ENCODE results near the gene SLMAP.

The SLMAP gene

DNA sequence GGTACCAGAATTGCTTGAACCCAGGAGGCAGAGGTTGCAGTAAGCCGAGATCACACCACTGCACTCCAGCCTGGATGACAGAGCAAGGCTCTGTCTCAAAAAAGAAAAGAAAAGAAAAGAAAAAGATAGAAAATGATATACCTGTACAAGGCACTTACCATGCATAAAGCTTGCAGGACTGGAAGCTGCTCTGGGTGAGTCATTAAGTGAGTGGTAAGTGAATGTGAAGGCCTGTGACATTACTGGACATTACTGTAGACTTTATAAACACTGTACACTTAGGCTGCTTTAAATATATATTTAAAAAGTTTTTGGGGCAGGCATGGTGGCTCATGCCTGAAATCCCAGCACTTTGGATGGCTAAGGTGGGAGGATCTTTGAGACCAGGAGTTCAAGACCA lies 99.2 kb downstream of the SLMAP start:
- no peak for TF ChIP-seq CEBPB (IDR thresholded peaks at IDR 0.05)
- no peak for TF ChIP-seq EGR1 (IDR thresholded peaks at IDR 0.05)
- TF ChIP-seq TAF1 (IDR thresholded peaks at IDR 0.05; ENCODE audit: low read depth) = no peak
- no peak for TF ChIP-seq NFIC (IDR thresholded peaks at IDR 0.05)
- no peak for TF ChIP-seq TCF12 (IDR thresholded peaks at IDR 0.05; ENCODE audit: low read depth)
- TF ChIP-seq RAD21 (IDR thresholded peaks at IDR 0.05; ENCODE audit: low read depth) = no peak
- TF ChIP-seq TEAD4 (IDR thresholded peaks at IDR 0.05) = no peak
- no peak for TF ChIP-seq YY1 (IDR thresholded peaks at IDR 0.05; ENCODE audit: low read depth)
- TF ChIP-seq, protein P1, sequence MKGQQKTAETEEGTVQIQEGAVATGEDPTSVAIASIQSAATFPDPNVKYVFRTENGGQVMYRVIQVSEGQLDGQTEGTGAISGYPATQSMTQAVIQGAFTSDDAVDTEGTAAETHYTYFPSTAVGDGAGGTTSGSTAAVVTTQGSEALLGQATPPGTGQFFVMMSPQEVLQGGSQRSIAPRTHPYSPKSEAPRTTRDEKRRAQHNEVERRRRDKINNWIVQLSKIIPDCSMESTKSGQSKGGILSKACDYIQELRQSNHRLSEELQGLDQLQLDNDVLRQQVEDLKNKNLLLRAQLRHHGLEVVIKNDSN (IDR thresholded peaks at IDR 0.05) = no peak
- TF ChIP-seq CREB1 (IDR thresholded peaks at IDR 0.05; ENCODE audit: low read depth) = no peak
- TF ChIP-seq, protein P2, sequence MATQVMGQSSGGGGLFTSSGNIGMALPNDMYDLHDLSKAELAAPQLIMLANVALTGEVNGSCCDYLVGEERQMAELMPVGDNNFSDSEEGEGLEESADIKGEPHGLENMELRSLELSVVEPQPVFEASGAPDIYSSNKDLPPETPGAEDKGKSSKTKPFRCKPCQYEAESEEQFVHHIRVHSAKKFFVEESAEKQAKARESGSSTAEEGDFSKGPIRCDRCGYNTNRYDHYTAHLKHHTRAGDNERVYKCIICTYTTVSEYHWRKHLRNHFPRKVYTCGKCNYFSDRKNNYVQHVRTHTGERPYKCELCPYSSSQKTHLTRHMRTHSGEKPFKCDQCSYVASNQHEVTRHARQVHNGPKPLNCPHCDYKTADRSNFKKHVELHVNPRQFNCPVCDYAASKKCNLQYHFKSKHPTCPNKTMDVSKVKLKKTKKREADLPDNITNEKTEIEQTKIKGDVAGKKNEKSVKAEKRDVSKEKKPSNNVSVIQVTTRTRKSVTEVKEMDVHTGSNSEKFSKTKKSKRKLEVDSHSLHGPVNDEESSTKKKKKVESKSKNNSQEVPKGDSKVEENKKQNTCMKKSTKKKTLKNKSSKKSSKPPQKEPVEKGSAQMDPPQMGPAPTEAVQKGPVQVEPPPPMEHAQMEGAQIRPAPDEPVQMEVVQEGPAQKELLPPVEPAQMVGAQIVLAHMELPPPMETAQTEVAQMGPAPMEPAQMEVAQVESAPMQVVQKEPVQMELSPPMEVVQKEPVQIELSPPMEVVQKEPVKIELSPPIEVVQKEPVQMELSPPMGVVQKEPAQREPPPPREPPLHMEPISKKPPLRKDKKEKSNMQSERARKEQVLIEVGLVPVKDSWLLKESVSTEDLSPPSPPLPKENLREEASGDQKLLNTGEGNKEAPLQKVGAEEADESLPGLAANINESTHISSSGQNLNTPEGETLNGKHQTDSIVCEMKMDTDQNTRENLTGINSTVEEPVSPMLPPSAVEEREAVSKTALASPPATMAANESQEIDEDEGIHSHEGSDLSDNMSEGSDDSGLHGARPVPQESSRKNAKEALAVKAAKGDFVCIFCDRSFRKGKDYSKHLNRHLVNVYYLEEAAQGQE (IDR thresholded peaks at IDR 0.05; ENCODE audit: low read depth) = no peak
- TF ChIP-seq, protein P3, sequence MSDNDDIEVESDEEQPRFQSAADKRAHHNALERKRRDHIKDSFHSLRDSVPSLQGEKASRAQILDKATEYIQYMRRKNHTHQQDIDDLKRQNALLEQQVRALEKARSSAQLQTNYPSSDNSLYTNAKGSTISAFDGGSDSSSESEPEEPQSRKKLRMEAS (IDR thresholded peaks at IDR 0.05) = no peak
- TF ChIP-seq FOXM1 (IDR thresholded peaks at IDR 0.05; ENCODE audit: borderline replicate concordance, low read depth) = no peak
- no peak for TF ChIP-seq ZBTB7A (IDR thresholded peaks at IDR 0.05; ENCODE audit: low read depth)
- TF ChIP-seq EP300 (IDR thresholded peaks at IDR 0.05; ENCODE audit: borderline replicate concordance) = no peak

DNA sequence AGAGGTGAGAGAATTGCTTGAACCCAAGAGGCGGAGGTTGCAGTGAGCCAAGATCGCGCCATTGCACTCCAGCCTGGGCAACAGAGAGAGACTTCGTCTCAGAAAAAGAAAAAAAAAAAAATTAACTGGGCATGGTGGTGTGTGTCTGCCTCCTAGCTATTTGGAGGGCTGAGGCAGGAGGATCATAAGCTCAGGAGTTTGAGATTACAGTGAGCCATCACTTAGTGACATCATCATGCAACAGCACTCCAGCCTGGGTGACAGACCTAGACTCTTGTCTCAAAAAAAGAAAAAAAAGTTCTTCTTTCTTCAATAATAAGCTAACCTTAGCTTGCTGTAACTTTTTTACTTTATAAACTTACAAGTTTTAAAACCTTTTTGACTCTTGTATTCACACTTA lies 99.8 kb downstream of the SLMAP start:
- TF ChIP-seq, protein P1 (IDR thresholded peaks at IDR 0.05) = no peak
- TF ChIP-seq EGR1 (IDR thresholded peaks at IDR 0.05) (no peak), CEBPB (IDR thresholded peaks at IDR 0.05) (no peak), FOXM1 (IDR thresholded peaks at IDR 0.05; ENCODE audit: borderline replicate concordance, low read depth) (no peak), CREB1 (IDR thresholded peaks at IDR 0.05; ENCODE audit: low read depth) (no peak), TCF12 (IDR thresholded peaks at IDR 0.05; ENCODE audit: low read depth) (no peak), EP300 (IDR thresholded peaks at IDR 0.05; ENCODE audit: borderline replicate concordance) (no peak), NFIC (IDR thresholded peaks at IDR 0.05) (no peak), TEAD4 (IDR thresholded peaks at IDR 0.05) (no peak)
- TF ChIP-seq, protein P3 (IDR thresholded peaks at IDR 0.05) = no peak
- TF ChIP-seq, protein P2 (IDR thresholded peaks at IDR 0.05; ENCODE audit: low read depth) = no peak

DNA sequence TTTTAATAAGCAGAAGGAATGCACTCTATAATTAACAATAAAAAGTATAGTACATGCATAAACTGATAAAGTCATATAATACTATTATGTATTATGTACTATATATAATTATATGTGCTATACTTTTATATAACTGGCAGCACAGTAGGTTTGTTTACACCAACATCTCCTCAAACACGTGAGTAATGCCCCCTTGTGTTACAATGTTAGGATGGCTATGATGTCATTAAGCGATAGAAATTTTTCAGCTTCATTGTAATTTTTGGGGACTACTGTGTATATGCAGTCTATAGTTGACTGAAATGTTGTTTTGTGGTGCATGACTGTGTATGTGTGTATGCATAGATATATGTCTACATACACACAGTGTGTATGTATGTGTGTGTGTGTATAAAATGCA lies 100.6 kb downstream of the SLMAP start:
- no peak for TF ChIP-seq NFIC (IDR thresholded peaks at IDR 0.05)
- TF ChIP-seq RAD21 (IDR thresholded peaks at IDR 0.05; ENCODE audit: low read depth) = no peak
- TF ChIP-seq, protein P2 (IDR thresholded peaks at IDR 0.05; ENCODE audit: low read depth) = no peak
- no peak for TF ChIP-seq FOXM1 (IDR thresholded peaks at IDR 0.05; ENCODE audit: borderline replicate concordance, low read depth)
- no peak for TF ChIP-seq ZBTB7A (IDR thresholded peaks at IDR 0.05; ENCODE audit: low read depth)
- TF ChIP-seq YY1 (IDR thresholded peaks at IDR 0.05; ENCODE audit: low read depth) = no peak
- TF ChIP-seq, protein P3 (IDR thresholded peaks at IDR 0.05) = no peak
- TF ChIP-seq TEAD4 (IDR thresholded peaks at IDR 0.05) = no peak
- TF ChIP-seq TCF12 (IDR thresholded peaks at IDR 0.05; ENCODE audit: low read depth) = no peak
- no peak for TF ChIP-seq EP300 (IDR thresholded peaks at IDR 0.05; ENCODE audit: borderline replicate concordance)
- no peak for TF ChIP-seq EGR1 (IDR thresholded peaks at IDR 0.05)
- TF ChIP-seq, protein P1 (IDR thresholded peaks at IDR 0.05) = no peak

DNA sequence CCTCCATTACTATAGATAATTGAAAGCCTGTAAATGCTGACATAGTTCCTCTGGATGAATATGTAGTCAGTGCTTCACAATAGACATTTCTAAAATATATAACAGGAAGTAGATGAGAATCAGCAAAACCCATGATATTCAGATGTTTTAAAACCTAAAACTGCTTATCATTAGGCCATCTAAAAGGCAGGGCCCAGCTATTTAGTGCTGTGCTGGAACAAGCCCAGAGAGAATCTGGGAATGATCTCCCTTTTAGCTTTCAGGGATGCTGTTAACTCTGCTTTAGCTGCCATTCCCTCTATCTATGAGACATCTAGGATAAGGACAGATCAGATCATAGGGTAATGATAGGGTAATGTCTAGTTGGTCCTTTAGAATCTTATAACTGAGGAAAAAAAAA lies 106.8 kb downstream of the SLMAP start:
- TF ChIP-seq YY1 (IDR thresholded peaks at IDR 0.05; ENCODE audit: low read depth) (no peak), TEAD4 (IDR thresholded peaks at IDR 0.05) (no peak), CREB1 (IDR thresholded peaks at IDR 0.05; ENCODE audit: low read depth) (no peak), CEBPB (IDR thresholded peaks at IDR 0.05) (no peak), EGR1 (IDR thresholded peaks at IDR 0.05) (no peak), TAF1 (IDR thresholded peaks at IDR 0.05; ENCODE audit: low read depth) (no peak), ZBTB7A (IDR thresholded peaks at IDR 0.05; ENCODE audit: low read depth) (no peak), TCF12 (IDR thresholded peaks at IDR 0.05; ENCODE audit: low read depth) (no peak), EP300 (IDR thresholded peaks at IDR 0.05; ENCODE audit: borderline replicate concordance) (no peak), FOXM1 (IDR thresholded peaks at IDR 0.05; ENCODE audit: borderline replicate concordance, low read depth) (no peak), NFIC (IDR thresholded peaks at IDR 0.05) (no peak), RAD21 (IDR thresholded peaks at IDR 0.05; ENCODE audit: low read depth) (no peak)
- TF ChIP-seq, protein P2 (IDR thresholded peaks at IDR 0.05; ENCODE audit: low read depth) = no peak
- TF ChIP-seq, protein P1 (IDR thresholded peaks at IDR 0.05) = no peak
- TF ChIP-seq, protein P3 (IDR thresholded peaks at IDR 0.05) = no peak
